Muscle layer of duodenum (tissue), 2 donors: ENCODE results near the gene AP3B1.
"Not testable (repeated sequence)": the region's sequence is repeated elsewhere in the genome, so short reads cannot be mapped to it uniquely, and the experiment has no call there.

Experiments
- H3K27ac ChIP-seq: one replicate; pipeline ENCODE4 v1.7.0; 2013; ENCODE audit warnings: mild to moderate bottlenecking, low read length
- H3K27me3 ChIP-seq: one replicate; pipeline ENCODE4 v1.7.0; 2013; ENCODE audit warnings: low read depth, mild to moderate bottlenecking, control low read depth, low read length
- H3K36me3 ChIP-seq, 2 donors: one replicate each; pipeline ENCODE4 v1.7.0; 2013; ENCODE audit warnings: low read length in 2 of 2, control low read depth in 1 of 2, mild to moderate bottlenecking in 1 of 2; ENCODE audit not compliant: insufficient read depth in 2 of 2, control insufficient read depth in 1 of 2
- H3K4me1 ChIP-seq, 2 donors: one replicate each; pipeline ENCODE4 v1.7.0; 2013; ENCODE audit warnings: low read length in 2 of 2, mild to moderate bottlenecking in 2 of 2, control low read depth in 1 of 2, moderate library complexity in 1 of 2; ENCODE audit not compliant: insufficient read depth in 2 of 2, control insufficient read depth in 1 of 2
- H3K4me3 ChIP-seq, 2 donors: one replicate each; pipeline ENCODE4 v1.7.0; 2013; ENCODE audit warnings: low read length in 2 of 2, low read depth in 1 of 2, mild to moderate bottlenecking in 1 of 2
- H3K9me3 ChIP-seq, 2 donors: one replicate each; pipeline ENCODE4 v1.7.0; 2013; ENCODE audit warnings: low read length in 2 of 2, control low read depth in 1 of 2, mild to moderate bottlenecking in 1 of 2; ENCODE audit not compliant: control insufficient read depth in 1 of 2
- donor health status: healthy.

Gene AP3B1

DNA sequence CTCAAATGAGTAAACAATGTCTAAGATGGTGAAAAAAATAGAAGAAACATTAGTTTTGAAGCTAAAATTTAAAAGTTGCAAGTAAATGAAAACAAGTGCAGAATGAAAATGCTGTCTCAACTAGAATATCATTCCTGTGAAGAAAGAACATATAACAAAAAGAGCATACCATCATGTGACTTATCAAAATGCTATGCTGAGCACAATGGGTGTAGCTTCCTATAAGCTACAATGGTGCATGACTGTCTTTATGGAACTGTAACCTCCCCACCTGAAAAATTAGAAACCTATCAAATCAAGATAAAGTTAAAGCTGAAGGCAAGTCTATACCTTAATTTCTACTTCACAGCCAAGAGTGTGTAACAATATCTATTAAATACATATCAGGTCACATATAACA lies 192.0 kb downstream of the AP3B1 start:
- no peaks in the 10 kb centered on the region for H3K9me3 ChIP-seq
- no peaks in the 10 kb centered on the region for H3K4me1 ChIP-seq
- H3K36me3 ChIP-seq: peaks cover 11 to 25% of the 10 kb centered on the region in 2 donors
- no peaks in the 10 kb centered on the region for H3K27me3 ChIP-seq
- H3K4me3 ChIP-seq: no peak overlapping the region
- H3K27ac ChIP-seq: no peak overlapping the region

DNA sequence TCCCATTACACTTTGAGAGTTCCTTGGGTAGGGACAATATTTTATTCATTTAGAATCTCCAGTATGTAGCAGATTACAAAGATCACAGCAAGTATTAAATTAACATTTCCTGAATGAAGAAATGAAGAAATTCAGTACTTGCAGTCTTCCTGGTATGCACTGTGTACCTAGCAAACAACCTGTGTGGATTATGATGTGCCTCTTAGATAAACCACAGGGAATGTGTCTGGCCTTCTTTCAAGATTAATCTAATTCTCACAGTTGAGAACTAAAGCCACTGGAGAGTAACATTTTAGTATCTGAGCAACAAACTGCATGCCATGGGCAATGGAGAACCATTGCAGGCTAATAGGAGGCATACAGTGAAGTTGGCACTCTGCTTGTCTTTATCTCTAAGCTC lies 199.4 kb downstream of the AP3B1 start:
- peaks cover 6 to 18% of the 10 kb centered on the region in 2 donors for H3K36me3 ChIP-seq
- no peaks in the 10 kb centered on the region for H3K4me1 ChIP-seq
- no peaks in the 10 kb centered on the region for H3K9me3 ChIP-seq
- H3K27me3 ChIP-seq: no peaks in the 10 kb centered on the region
- H3K4me3 ChIP-seq: no peak overlapping the region
- no peak overlapping the region for H3K27ac ChIP-seq

DNA sequence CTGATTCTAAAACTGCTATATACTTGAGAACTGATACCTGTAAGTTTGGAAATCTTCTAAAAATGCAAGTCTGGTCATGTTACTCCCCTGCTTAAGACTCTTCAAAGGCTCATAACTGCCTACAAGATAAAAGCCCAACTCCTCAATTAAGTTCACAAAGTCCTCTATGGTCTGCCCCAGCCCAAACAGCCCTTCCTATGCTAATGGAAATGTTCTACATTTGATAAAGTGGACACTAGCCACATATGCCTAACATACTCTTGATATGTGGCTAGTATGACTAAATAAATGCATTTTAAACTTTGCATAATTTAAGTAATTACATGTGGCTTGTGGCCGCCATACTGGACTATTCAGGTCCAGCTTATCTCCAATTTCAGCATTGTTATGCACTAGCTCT lies 204.5 kb downstream of the AP3B1 start:
- H3K4me1 ChIP-seq: no peaks in the 10 kb centered on the region
- H3K36me3 ChIP-seq: peaks cover 0 to 7% of the 10 kb centered on the region in 2 donors
- no peak overlapping the region for H3K4me3 ChIP-seq
- no peaks in the 10 kb centered on the region for H3K27me3 ChIP-seq
- no peak overlapping the region for H3K27ac ChIP-seq
- H3K9me3 ChIP-seq: no peaks in the 10 kb centered on the region

DNA sequence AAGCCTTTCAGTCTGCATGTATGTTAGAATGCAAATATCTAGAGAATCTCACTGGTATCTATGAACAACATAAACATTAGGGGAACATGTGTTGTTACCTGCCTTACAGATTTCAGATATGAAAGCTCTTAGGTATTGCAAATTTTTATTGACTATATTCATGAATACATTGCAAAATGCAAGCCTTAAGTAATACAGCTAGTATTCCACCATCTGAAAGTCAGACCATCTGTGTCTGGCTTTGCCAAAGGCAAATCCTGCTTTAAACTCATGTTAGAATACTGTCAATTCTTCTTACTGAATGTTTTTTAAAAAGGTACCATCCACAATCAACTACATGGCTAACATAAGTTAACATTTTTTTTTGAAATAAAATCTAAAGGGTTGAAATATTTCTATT lies 215.6 kb downstream of the AP3B1 start:
- Histone ChIP-seq H3K9me3 (no peaks in the 10 kb centered on the region), H3K4me3 (no peak overlapping the region), H3K27ac (no peak overlapping the region), H3K27me3 (no peaks in the 10 kb centered on the region), H3K4me1 (no peaks in the 10 kb centered on the region), H3K36me3 (no peaks in the 10 kb centered on the region)

DNA sequence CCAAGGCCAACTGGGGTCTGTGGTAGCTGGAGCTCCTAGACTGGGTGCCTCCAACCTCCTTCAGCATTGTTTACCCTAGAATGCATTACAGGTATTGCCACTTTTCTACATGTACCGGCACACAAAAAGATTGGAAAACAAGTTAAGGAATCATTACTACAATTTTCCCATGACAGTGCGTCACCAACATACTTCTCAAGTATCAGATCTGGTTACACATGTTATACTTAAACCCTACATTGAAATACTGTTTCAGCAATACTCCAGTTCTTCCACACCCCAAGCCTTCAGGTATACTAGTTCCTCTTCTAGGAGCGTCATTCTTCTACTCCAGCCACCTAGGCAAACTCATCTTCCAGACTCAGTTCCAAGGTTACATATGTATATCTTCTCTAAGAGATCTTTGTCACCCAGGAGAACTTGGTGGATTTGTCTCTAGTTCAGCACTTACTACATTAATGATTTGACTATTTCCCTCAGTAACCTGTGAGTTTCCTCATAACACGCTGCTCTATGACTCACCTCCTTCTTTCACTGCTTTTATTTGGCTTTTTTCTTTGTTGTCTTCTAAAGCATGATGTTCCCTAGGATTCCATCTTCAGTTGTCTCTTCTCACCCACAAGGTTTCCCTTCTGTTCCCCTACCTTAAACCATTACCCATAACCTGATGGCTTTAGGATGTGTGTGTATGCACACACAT lies 217.0 kb downstream of the AP3B1 start:
- H3K36me3 ChIP-seq: no peaks in the 10 kb centered on the region
- H3K4me1 ChIP-seq: no peaks in the 10 kb centered on the region
- no peaks in the 10 kb centered on the region for H3K27me3 ChIP-seq
- H3K4me3 ChIP-seq: no peak overlapping the region
- H3K27ac ChIP-seq: no peak overlapping the region
- no peaks in the 10 kb centered on the region for H3K9me3 ChIP-seq

DNA sequence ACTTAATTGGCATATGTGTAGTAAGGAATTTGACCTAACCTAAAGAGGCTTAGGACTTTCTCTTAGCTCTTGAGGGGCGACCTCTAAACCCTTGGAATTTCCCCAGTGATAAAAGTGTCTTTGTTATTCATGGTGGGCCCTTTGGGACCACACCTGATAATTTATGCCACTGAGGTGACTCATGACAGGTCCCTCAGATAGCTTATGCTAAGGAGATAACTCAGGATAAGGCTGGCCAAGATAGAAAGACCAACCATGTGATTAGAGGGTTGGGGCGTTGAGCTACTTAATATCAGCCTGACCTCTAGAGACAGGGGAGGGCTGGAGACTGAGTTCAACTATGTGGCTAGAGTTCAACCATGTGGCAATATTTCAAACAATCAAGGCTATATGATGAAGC lies 218.1 kb downstream of the AP3B1 start:
- H3K36me3 ChIP-seq: peaks cover 0 to 4% of the 10 kb centered on the region in 2 donors
- H3K4me3 ChIP-seq: no peak overlapping the region
- no peak overlapping the region for H3K27ac ChIP-seq
- no peaks in the 10 kb centered on the region for H3K9me3 ChIP-seq
- no peaks in the 10 kb centered on the region for H3K4me1 ChIP-seq
- no peaks in the 10 kb centered on the region for H3K27me3 ChIP-seq

DNA sequence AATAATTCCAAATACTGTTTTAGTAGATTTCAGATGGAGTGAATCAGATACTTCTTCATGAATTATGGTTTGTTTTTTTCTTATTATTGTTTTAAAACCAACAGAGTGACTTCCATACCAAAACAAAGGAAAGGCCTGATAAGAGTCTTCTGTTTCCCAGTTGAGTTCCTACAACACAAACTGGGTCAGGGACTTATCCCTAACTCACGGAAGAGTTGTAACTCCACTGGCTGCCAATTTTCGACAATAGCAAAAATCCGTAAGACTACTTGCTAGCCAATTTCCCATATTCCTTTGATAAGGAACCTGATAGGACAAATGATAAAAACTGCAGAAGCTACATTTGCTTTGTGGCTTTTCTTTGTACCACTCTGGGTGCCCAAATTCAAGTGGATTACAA lies 219.2 kb downstream of the AP3B1 start:
- H3K4me1 ChIP-seq: no peaks in the 10 kb centered on the region
- no peaks in the 10 kb centered on the region for H3K27me3 ChIP-seq
- H3K9me3 ChIP-seq: no peaks in the 10 kb centered on the region
- H3K27ac ChIP-seq: no peak overlapping the region
- peaks cover 0 to 4% of the 10 kb centered on the region in 2 donors for H3K36me3 ChIP-seq
- H3K4me3 ChIP-seq: no peak overlapping the region

DNA sequence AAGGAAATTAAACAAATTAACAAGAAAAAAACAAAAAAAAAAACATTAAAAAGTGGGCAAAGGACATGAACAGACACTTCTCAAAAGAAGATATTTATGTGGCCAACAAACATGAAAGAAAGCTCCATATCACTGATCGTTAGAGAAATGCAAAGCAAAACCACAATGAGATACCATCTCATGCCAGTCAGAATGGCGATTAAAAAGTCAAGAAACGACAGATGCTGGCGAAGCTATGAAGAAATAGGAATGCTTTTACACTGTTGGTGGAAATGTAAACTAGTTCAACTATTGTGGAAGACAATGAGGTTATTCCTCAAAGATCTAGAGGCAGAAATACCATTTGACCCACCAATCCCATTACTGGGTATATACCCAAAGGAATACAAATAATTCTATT lies 223.8 kb downstream of the AP3B1 start:
- H3K36me3 ChIP-seq, H3K4me3 ChIP-seq, H3K9me3 ChIP-seq, H3K27ac ChIP-seq, H3K27me3 ChIP-seq, H3K4me1 ChIP-seq: not testable (repeated sequence)

DNA sequence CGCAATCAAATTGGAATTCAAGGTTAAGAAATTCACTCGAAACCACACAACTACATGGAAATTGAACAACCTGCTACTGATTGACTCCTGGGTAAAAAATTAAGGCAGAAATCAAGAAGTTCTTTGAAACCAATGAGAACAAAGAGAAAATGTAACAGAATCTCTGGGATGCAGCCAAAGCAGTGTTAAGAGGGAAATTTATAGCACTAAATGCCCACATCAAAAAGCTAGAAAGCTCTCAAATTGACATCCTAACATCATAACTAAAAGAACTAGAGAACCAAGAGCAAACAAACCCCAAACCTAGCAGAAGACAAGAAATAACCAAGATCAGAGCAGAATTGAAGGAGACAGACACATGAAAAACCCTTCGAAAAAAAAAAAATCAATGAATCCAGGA lies 226.9 kb downstream of the AP3B1 start:
- not testable (repeated sequence) for H3K4me1 ChIP-seq, H3K27ac ChIP-seq, H3K9me3 ChIP-seq, H3K27me3 ChIP-seq, H3K36me3 ChIP-seq, H3K4me3 ChIP-seq

DNA sequence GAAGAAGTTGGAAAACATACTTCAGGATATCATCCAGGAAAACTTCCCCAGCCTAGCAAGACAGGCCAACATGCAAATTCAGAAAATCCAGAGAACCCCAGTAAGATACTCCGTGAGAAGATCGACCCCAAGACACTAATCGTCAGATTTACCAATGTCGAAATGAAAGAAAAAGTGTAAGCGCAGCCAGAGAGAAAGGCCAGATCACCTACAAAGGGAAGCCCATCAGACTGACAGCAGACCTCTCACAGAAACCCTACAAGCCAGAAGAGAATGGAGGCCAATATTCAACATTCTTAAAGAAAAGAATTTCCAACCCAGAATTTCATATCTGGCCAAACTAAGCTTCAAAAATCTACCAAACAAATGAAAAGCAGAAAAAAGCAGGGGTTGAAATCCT lies 227.8 kb downstream of the AP3B1 start:
- H3K4me1 ChIP-seq, H3K27ac ChIP-seq, H3K9me3 ChIP-seq, H3K36me3 ChIP-seq, H3K4me3 ChIP-seq, H3K27me3 ChIP-seq: not testable (repeated sequence)

DNA sequence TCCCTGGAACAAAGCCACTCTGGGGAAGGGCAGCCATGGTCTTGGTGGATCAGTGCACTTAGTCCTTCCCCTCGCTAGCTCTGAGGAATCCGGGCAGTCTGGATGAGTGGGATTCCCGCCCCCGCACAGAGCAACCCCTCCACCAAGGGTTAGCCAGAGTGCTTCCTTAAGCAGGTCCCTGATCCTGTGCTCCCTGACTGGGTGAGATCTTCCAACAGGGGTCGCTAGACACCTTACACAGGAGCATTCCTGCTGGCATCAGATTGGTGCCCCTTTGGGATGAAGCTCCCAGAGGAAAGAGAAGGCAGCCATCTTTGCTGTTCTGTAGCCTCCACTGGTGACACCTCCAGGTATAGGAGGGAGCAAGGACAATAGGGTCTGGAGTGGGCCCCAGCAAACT lies 228.8 kb downstream of the AP3B1 start:
- Histone ChIP-seq H3K4me3 (no peak overlapping the region), H3K4me1 (no peaks in the 10 kb centered on the region), H3K27me3 (no peaks in the 10 kb centered on the region), H3K27ac (no peak overlapping the region), H3K36me3 (no peaks in the 10 kb centered on the region), H3K9me3 (peaks cover 0 to 9% of the 10 kb centered on the region in 2 donors)

DNA sequence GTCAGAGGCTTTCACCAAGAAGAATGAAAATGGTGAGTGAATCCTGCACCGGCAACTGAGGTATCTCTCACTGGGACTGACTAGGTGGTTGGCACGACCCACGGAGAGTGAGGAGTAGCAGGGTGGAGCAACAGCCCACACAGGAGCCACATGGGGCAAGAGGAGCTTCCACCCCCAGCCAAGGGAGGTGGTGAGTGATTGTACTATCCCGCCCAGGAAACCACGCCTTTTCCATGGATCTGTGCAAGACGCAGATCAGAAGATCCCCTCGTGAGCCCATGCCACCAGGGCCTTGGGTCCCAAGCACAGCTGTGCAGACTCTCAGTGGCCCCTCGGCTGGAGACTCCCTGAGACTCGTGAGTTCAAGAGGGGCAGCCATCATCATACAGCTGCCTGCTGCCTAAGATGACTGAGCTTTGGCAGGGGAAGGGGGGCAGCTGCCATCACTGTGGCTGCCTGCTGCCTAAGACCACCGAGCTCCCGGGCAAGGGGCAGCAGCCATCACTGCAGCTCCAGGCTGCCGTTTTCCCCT lies 229.5 kb downstream of the AP3B1 start:
- no peaks in the 10 kb centered on the region for H3K27me3 ChIP-seq
- no peak overlapping the region for H3K27ac ChIP-seq
- H3K4me1 ChIP-seq: no peaks in the 10 kb centered on the region
- H3K4me3 ChIP-seq: no peak overlapping the region
- no peaks in the 10 kb centered on the region for H3K36me3 ChIP-seq
- H3K9me3 ChIP-seq: peaks cover 0 to 9% of the 10 kb centered on the region in 2 donors
